ENCODE results near the gene KIF2C. TPM values are rescaled to one million over a fixed set of nuclear protein-coding genes. Genes with fewer than 3 reads are reported as not detected.

The KIF2C gene
- total RNA-seq, 1 experiment from 2014 or later = 69.4 TPM

- intact Hi-C loops (cut with micrococcal nuclease; ENCODE audit: unreplicated experiment) (no loop called here), in situ Hi-C loops (cut with HindIII; ENCODE audit: low pct_unique_long_range_greater_than_20kb, low sequenced_read_pairs) (no loop called here)
- H3K4me1 ChIP-seq (ENCODE audit: control insufficient read depth, insufficient read depth, low read length) = peaks cover 6% of the 10 kb centered on the region
- POLR2A ChIA-PET = no interaction called here
- no peak overlapping the region for H3K27ac ChIP-seq (ENCODE audit: low read length)
- no peaks in the 10 kb centered on the region for H3K36me3 ChIP-seq (ENCODE audit: control insufficient read depth, insufficient read depth, low read length)
- BruUV-seq (replicated peaks) = no TSS peak
- CTCF ChIA-PET = no interaction called here
- H3K27me3 ChIP-seq (ENCODE audit: control insufficient read depth, insufficient read depth, low read length) = peaks cover 3% of the 10 kb centered on the region; the same call in 1 of the 2 replicates
- H3K4me3 ChIP-seq (ENCODE audit: low read depth in 2 of 2, low read length in 2 of 2) = no peak overlapping the region
- no peaks in the 10 kb centered on the region for H3K9me3 ChIP-seq (ENCODE audit: control insufficient read depth, insufficient read depth, low read depth, low read length)
- no peak for DNase-seq (ENCODE audit: low read depth, low spot score)
- no peak for ATAC-seq
- no peak for TF ChIP-seq SIN3A (IDR thresholded peaks at IDR 0.05; ENCODE audit: borderline replicate concordance, insufficient read depth, low read depth, low read length)
- no peak for TF ChIP-seq REST (IDR thresholded peaks at IDR 0.05; ENCODE audit: insufficient read depth in 1 of 2, low read depth in 2 of 2, low read length in 1 of 2)
Observed at GRCh38 chr1:44717156-44717555, 22.5 kb upstream of the KIF2C start.

GRCh38 chr1:44717653-44718052 is 22.0 kb upstream of the KIF2C start:
- peaks cover 3% of the 10 kb centered on the region; the same call in 1 of the 2 replicates for H3K27me3 ChIP-seq (ENCODE audit: control insufficient read depth, insufficient read depth, low read length)
- H3K4me1 ChIP-seq (ENCODE audit: control insufficient read depth, insufficient read depth, low read length) = peaks cover 7% of the 10 kb centered on the region
- H3K9me3 ChIP-seq (ENCODE audit: control insufficient read depth, insufficient read depth, low read depth, low read length) = no peaks in the 10 kb centered on the region
- DNase-seq (ENCODE audit: low read depth, low spot score) = no peak
- no peak for ATAC-seq
- in situ Hi-C loops (cut with HindIII; ENCODE audit: low pct_unique_long_range_greater_than_20kb, low sequenced_read_pairs) = no loop called here
- no TSS peak for BruUV-seq (replicated peaks)
- H3K4me3 ChIP-seq (ENCODE audit: low read depth in 2 of 2, low read length in 2 of 2) = no peak overlapping the region
- CTCF ChIA-PET = interaction anchor here (0.7 kb wide), 1 partner anchor 65 kb away, joined by 3 read pairs; no protein-coding TSS in a partner anchor
- H3K36me3 ChIP-seq (ENCODE audit: control insufficient read depth, insufficient read depth, low read length) = no peaks in the 10 kb centered on the region
- H3K27ac ChIP-seq (ENCODE audit: low read length) = no peak overlapping the region
- TF ChIP-seq CTCF (IDR thresholded peaks at IDR 0.05) (no peak), POLR2AphosphoS5 (IDR thresholded peaks at IDR 0.05; ENCODE audit: low read depth, low read length) (no peak), SIN3A (IDR thresholded peaks at IDR 0.05; ENCODE audit: borderline replicate concordance, insufficient read depth, low read depth, low read length) (no peak), REST (IDR thresholded peaks at IDR 0.05; ENCODE audit: insufficient read depth in 1 of 2, low read depth in 2 of 2, low read length in 1 of 2) (no peak), TCF7L2 (IDR thresholded peaks at IDR 0.05; ENCODE audit: low read depth, low read length) (no peak)
- POLR2A ChIA-PET = no interaction called here
- intact Hi-C loops (cut with micrococcal nuclease; ENCODE audit: unreplicated experiment) = no loop called here

Data from Panc1 (cell line).